SJSA1 (cell line): Measurements from ENCODE around the gene CCZ1B. TPM values are rescaled to one million over a fixed set of nuclear protein-coding genes. Genes with fewer than 3 reads are reported as not detected.
"Not testable (repeated sequence)": the region's sequence is repeated elsewhere in the genome, so short reads cannot be mapped to it uniquely, and the experiment has no call there.

Experiments used
- DNase-seq, 2 experiments: peaks; one replicate each; pipeline ENCODE4 v3.0.0-alpha.2; 2015 to 2020; ENCODE audit warnings: low spot score in 2 of 2, low read depth in 1 of 2
- H3K27ac ChIP-seq: fragments of 250-450 bp; sonication (Bioruptor Pico); 2 replicates; pipeline ENCODE4 v1.5.1; 2020; ENCODE audit warnings: mild to moderate bottlenecking, moderate library complexity
- H3K27me3 ChIP-seq: fragments of 250-450 bp; sonication (Bioruptor Pico); replicated peaks from 2 replicates; pipeline ENCODE4 v1.5.1; 2020; ENCODE audit warnings: mild to moderate bottlenecking, moderate library complexity
- H3K36me3 ChIP-seq: fragments of 250-450 bp; sonication (Bioruptor Pico); 2 replicates; pipeline ENCODE4 v1.5.1; 2020; ENCODE audit warnings: mild to moderate bottlenecking
- H3K4me1 ChIP-seq: fragments of 250-450 bp; sonication (Bioruptor Pico); replicated peaks from 2 replicates; pipeline ENCODE4 v1.6.1; 2021; ENCODE audit warnings: mild to moderate bottlenecking
- H3K4me3 ChIP-seq: fragments of 250-450 bp; sonication (Bioruptor Pico); 2 replicates; pipeline ENCODE4 v1.5.1; 2020; ENCODE audit warnings: mild to moderate bottlenecking
- H3K9me3 ChIP-seq: fragments of 250-450 bp; sonication (Bioruptor Pico); replicated peaks from 2 replicates; pipeline ENCODE4 v1.5.1; 2020; ENCODE audit warnings: mild to moderate bottlenecking
- total RNA-seq: library from RNA; depleted of rRNA; stranded (reverse); fragments of >200 nt; shearing (Covaris generic); gene quantifications from 2 replicates; pipeline ENCODE4 v1.2.3, GENCODE V29; 2014

The CCZ1B gene
- total RNA-seq, 1 experiment from 2014 or later: 34.1 TPM

DNA sequence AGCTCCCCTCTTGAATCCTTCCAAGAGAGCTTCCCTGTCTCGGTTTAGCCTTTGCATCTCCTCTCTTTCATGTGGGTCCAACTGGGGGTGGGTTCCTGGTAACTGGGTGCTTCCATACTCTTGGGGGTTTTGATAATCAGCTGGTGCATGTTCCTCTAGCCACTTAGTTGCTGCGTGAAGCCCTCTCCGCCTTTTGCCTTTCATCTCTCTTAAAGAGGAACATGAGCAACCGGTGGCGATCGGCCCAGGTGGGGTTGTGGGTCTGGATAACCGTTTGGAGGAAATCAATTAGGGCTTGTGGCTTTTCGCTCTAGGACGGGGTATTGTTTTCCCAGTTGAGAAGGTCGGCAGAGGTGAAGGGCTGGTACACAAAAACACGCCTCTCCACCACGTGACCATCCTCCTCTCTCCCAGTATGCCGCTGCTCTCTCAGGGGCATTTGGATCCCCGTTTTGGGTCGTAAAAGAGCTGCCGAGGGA, 19.9 kb upstream of the CCZ1B start:
- not testable (repeated sequence) for H3K4me3 ChIP-seq, H3K9me3 ChIP-seq, DNase-seq, H3K27me3 ChIP-seq, H3K36me3 ChIP-seq, H3K27ac ChIP-seq, H3K4me1 ChIP-seq

DNA sequence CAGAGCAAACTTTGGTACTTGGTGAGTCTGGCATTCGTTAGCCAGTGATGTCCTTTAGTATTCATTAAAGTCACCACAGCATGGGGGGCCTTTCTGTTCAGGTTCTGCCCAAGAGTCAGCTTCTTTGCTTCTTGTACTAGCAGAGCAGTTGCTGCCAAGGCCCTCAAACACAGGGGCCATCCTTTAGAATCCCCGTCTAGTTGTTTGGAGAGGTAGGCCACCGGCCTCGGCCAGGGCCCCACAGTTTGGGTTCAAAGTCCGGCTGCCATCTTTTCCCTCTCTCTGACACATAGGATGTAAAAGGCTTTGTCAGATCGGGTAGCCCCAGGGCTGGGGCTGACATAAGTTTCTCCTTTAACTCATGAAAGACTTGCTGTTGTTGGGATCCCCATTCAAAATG, 17.6 kb upstream of the CCZ1B start:
- H3K27me3 ChIP-seq, H3K4me1 ChIP-seq, H3K4me3 ChIP-seq, H3K36me3 ChIP-seq, H3K27ac ChIP-seq, H3K9me3 ChIP-seq, DNase-seq: not testable (repeated sequence)

DNA sequence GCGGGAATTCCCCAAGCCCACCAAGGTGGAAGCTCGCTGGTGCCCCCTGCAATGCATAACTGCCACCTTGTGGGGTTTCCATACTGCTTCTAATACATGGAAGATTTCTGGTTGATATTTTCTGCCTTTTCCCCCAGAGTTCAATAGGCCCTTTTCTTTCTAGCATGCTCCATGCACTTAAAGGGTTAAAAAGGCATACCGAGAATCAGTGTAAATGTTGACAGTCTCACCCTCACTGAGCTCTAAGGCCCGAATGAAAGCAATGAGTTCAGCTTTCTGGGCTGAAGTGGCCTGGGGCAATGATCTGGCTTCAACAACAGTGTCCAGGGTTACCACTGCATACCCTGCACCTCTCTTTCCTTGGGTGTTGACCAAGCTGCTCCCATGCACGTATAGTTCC, 17.0 kb upstream of the CCZ1B start:
- not testable (repeated sequence) for H3K27me3 ChIP-seq, H3K36me3 ChIP-seq, DNase-seq, H3K4me1 ChIP-seq, H3K27ac ChIP-seq, H3K4me3 ChIP-seq, H3K9me3 ChIP-seq

DNA sequence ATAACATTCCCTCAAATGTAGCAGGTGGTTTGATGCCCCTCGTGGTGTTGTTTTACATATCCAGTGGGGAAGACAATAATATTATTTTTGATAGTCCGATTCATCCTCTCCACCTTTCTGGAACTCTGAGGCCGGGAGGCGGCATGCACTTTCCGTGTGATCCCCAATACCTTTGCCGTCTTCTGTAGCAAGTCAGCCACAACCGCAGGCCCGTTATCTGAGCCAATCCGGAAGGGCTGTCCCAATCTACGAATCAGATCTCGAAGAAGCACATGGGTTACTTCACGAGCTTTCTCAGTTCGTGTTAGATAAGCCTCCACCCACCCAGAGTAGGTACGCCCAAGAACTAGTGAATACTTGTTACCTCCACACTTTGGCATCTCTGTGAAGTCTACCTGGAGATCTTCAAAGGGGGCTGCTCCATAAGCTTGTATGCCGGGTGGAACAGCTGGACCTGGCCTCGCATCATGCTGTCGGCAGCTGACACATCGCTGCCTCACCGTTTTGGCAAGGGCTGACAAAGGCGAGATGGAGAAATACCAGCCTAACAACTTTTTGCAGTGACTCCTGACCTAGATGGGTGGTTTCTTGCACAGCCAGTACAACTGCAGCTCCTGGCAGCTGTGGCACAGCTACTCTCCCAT, 16.3 kb upstream of the CCZ1B start:
- H3K27me3 ChIP-seq, DNase-seq, H3K4me3 ChIP-seq, H3K36me3 ChIP-seq, H3K9me3 ChIP-seq, H3K4me1 ChIP-seq, H3K27ac ChIP-seq: not testable (repeated sequence)

DNA sequence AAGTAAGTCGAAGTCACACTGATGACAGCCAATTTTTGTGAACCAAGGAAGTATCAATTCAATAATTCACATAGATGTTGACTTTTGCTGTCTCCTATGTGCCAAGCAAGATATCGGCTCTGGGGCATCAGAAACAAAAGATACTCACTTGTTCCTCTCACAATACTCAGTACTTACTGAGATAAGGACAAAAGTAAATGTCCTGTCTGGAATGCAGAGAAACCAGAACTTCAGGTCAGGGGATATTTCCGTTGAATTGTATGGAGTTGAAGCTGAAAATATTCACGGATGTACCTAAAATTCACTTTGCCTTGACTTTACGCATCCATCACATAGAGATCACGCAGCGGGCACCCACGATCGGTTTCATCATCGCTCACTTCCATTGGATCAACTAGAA, 11.0 kb upstream of the CCZ1B start:
- H3K4me1 ChIP-seq, H3K36me3 ChIP-seq, DNase-seq, H3K27me3 ChIP-seq, H3K4me3 ChIP-seq, H3K9me3 ChIP-seq, H3K27ac ChIP-seq: not testable (repeated sequence)

DNA sequence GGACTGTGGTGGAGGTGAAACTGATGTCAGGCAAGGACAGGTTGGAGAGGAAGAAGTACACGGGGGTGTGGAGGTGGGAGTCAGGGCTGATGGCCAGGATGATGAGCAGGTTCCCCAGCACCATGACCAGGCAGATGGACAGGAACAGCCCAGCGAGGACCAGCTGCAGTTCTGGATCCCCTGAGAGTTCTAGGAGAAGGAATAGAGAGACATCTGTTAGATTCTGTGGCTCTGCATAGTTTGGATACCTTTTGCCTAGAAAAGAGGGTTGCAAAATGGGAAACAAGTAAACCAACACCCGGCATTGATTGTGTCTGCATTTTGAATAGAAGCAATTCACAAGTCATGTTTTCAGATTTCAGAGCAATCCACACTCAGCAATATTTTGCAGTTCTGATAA, 9.4 kb upstream of the CCZ1B start:
- H3K36me3 ChIP-seq, H3K9me3 ChIP-seq, H3K4me1 ChIP-seq, H3K4me3 ChIP-seq, DNase-seq, H3K27ac ChIP-seq, H3K27me3 ChIP-seq: not testable (repeated sequence)

DNA sequence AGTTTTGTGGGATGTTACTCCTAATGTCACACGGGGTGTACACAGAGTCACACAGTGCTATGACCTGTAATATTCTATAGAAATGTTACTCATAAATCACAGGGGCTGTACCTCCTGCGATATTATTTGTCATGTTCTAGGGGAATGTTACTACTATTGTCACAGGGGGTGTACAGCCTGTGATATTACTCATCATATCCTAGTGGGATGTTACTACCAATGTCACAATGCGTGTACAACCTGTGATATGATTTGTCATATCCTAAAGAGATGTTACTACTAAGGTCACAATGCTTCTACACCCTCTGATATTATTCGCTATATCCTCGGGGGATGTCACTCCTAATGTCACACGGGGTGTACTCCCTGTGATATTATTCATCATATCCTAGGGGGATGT, 7.6 kb upstream of the CCZ1B start:
- Histone ChIP-seq H3K4me3 (no peak overlapping the region), H3K4me1 (peaks cover 5% of the 10 kb centered on the region), H3K27ac (no peak overlapping the region), H3K36me3 (no peaks in the 10 kb centered on the region), H3K27me3 (no peaks in the 10 kb centered on the region), H3K9me3 (no peaks in the 10 kb centered on the region)
- DNase-seq: no peak

DNA sequence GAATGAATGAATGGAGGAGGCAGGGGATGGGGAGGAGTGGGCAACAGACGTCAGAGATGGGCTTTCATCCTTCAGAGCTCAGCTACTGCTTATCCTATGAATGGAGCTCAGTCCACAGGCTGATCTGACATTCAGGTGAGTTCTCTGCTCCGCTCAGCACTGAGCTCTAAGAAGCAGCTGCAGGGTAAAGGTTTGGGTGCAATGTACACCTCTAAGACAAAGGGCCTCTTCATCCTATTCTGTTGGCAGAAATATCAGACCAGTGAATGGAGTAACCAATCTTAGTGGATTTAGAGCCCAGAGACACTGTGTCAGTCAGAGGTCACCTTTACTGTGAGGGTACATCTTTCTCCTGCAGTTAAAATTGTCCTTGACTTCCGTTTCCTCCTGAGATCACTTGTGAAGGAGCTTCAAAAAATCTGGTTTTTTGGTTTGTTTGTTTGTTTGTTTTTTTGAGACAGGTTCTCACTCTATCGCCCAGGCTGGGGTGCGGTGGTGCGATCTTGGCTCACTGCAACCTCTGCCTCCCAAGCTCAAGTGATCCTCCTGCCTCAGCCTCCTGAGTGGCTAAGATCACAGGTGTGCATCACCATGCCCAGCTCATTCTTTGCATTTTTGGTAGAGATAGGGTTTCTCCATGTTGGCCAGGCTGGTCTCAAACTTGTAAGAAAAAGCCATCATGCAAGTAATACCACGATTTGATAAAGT, 5.1 kb upstream of the CCZ1B start:
- H3K4me1 ChIP-seq: peaks cover 5% of the 10 kb centered on the region
- H3K9me3 ChIP-seq: no peaks in the 10 kb centered on the region
- no peak for DNase-seq
- H3K36me3 ChIP-seq: no peaks in the 10 kb centered on the region
- H3K27ac ChIP-seq: no peak overlapping the region
- H3K4me3 ChIP-seq: no peak overlapping the region
- no peaks in the 10 kb centered on the region for H3K27me3 ChIP-seq

DNA sequence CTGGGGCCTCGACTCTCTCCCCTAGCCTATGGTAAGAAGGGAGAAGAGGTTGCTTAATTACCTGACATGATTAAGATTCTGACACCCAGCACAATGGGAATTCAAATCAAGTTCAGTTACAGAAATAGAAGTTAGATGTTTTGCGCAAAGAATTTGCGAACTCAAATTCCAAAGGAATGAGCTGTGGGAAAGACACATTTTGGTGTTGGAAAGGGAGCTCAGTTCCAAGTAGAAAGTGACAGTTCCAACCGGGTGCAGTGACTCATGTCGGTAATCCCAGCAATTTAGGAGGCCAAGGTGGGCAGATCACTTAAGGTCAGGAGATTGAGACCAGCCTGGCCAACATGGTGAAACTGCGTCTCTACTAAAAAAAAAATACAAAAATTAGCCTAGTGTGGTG, 4.0 kb upstream of the CCZ1B start:
- not testable (repeated sequence) for H3K36me3 ChIP-seq, H3K9me3 ChIP-seq, H3K4me1 ChIP-seq, H3K27me3 ChIP-seq, H3K27ac ChIP-seq, H3K4me3 ChIP-seq
- peak in 1 of 2 experiments; percentile 35 for DNase-seq

DNA sequence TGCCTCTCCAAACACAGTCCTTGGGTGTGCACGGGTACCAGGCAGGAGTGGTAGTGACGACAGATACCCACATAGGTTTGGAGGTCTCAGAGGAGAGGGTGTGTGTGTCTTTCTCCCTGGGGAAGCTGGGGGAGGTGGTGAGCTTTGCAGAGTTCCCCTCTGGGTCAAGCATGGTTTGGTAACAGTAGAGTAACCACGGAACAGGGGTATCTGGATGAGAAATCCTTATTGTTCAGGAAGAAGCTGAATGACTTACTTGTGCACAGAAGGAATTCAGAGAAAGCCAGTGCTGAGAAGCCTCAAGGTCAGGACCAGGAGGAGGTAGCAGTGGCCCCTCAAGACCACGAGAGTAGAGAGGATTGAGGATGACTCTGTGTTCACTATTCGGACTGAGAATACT, 3.5 kb upstream of the CCZ1B start:
- H3K9me3 ChIP-seq, H3K4me1 ChIP-seq, H3K27me3 ChIP-seq, H3K36me3 ChIP-seq, H3K27ac ChIP-seq, H3K4me3 ChIP-seq: not testable (repeated sequence)
- peak in 1 of 2 experiments; percentile 26 for DNase-seq

DNA sequence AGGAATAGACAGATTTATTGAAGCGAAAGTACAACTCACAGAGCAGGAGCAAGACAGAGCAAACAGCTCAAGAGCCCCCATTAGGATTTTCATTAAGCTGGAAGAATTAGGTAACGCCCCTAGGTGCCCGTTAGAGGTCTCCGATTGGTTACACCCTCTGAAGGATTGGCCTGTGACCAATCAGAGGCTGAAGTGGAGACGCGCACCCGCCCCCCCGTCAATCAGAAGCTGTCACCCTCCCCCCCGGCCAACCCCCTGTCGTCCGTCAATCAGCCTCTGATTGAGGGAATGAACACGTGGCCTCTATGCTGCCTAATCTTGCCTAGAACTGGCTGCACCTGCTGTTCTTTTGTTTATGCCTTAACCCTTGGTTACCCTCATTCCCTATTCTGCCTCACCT, 1.1 kb upstream of the CCZ1B start:
- H3K27me3 ChIP-seq, H3K27ac ChIP-seq, H3K36me3 ChIP-seq, H3K4me3 ChIP-seq, DNase-seq, H3K4me1 ChIP-seq, H3K9me3 ChIP-seq: not testable (repeated sequence)

DNA sequence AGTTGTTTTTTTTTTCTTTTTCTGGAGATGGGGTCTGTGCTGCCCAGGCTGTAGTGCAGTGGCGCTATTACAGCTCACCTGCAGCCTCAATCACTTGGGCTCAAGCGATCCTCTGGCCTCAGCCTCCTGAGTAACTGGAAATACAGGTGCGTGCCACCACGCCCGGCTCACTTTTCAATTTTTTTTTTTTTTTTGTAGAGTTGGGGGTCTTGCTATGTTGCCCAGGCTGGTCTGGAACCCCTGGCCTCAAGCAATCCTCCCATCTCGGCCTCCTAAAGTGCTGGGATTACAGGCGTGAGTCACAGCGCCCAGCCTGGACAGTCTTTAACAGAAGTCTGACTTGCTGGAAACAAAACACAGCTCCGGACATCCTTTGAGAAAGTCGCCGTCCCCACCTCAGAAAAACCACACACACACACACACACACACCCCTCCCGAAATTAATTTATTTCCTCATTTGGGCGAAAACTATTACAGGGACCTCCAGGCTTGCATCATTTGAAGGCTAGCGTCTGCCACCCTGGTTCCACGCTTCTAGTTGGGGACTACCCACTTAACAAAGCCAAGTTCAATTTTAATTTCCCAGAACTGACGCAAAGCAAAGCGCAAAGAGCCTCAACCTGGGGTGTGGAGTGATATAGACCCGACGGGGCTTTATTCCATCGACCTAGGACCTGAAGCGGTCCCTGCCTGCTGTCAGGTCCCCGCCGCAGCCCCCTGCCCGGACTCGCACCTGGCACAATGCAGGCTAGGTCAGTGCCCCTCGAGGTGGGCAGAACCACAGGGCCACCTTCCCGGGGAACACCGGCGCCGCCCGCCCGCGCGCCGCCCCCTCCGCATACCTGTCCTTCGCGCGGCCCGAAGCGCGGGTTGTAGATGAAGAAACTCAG, 594 bp downstream of the CCZ1B start:
- not testable (repeated sequence) for H3K27ac ChIP-seq, H3K27me3 ChIP-seq, H3K4me3 ChIP-seq, DNase-seq, H3K4me1 ChIP-seq, H3K36me3 ChIP-seq, H3K9me3 ChIP-seq

DNA sequence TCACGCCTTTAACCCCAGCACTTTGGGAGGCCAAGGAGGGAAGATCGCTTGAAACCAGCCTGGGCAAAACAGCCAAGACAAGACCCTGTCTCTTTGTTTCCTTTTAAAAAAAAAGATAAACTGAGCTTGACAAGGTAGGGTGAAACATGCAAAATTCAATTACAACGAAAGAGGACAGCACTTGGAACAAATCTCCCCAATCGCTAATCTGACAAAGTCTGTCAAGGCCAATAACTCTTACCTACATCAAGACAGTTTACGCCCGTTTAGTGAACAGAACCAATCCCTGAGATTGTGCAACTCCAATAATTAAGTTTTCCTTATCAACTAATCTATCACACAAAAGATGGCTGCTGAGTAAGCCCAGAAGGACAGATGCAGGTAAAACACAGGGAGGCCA, 4.5 kb downstream of the CCZ1B start:
- H3K36me3 ChIP-seq, H3K9me3 ChIP-seq, H3K4me3 ChIP-seq, DNase-seq, H3K27ac ChIP-seq, H3K4me1 ChIP-seq, H3K27me3 ChIP-seq: not testable (repeated sequence)

DNA sequence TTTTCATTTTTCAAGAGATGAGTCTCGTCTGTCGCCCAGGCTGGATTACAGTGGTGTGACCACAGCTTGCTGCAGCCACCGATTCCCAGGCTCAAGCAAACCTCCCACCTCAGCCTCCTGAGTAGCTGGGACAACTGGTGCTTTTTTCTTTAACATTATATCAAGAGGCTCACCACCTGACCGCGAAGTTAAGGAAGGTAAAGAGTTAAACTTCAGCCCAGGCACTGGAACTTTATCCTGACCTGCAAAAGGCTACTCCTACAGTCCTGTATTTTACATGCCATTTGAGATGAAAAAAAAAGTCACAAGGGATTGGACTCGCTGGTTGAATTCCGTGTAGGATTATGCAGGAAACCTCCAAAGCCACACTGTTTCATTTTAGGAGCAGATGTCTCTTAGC, 10.6 kb downstream of the CCZ1B start:
- H3K27ac ChIP-seq, H3K36me3 ChIP-seq, H3K27me3 ChIP-seq, H3K4me3 ChIP-seq, H3K4me1 ChIP-seq, DNase-seq, H3K9me3 ChIP-seq: not testable (repeated sequence)
